ELF-1 (cell line): ENCODE measurements around the gene FADD.
"Not testable (repeated sequence)": the region's sequence is repeated elsewhere in the genome, so short reads cannot be mapped to it uniquely, and the experiment has no call there.

Source experiments
- DNase-seq: peaks from one replicate; pipeline ENCODE4 v3.0.0-alpha.2; 2016; ENCODE audit warnings: low read depth, low spot score

Gene FADD

DNA sequence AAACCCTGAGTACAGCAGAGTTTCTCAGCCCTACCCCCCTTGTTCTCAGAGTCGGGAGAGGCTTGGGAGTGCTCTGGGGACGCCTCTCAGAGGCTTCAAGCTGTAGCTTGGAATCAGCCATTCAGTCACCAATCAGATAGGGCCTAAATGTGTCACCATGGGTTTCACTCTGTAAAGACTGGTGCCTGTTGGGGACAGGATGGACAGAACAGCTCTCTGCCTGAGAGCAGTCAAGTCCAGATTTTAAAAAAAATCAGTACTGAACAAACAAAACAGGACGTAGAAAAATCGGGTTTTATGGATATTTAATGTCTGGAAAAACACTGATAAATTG lies 1.3 kb downstream of the FADD start:
- no peak for DNase-seq

DNA sequence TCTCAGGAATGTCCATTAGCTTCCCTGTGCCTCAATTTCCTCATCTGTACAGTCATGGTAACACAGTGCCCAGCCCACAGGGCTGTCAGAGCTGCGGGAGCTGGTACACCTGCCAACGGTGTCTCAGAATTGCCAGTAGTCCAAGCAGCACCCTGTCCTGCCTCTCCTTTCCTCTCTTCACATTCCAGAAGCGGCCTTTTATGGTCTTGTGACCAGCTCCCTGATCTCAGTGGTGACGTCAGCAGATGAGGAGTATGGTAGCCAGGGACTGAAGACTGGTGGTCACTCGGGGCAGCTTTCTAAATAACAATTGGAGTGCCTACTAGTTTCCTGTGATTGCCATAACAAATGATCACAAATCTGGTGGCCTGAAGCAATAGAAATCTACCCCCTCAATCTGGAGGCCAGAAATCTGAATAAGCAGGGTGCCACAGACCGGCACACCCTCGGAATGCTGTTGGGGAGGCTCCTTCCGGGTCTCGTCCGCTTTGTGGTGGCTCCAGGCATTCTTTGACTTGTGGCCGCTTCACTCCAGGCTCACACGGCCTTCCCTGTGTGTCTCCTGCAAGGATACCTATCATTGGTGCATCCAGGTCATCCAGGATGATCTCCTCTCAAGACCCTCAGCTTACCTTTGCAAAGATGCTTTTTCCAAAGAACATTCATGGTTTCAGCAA lies 2.1 kb downstream of the FADD start:
- DNase-seq = peak; percentile 31

DNA sequence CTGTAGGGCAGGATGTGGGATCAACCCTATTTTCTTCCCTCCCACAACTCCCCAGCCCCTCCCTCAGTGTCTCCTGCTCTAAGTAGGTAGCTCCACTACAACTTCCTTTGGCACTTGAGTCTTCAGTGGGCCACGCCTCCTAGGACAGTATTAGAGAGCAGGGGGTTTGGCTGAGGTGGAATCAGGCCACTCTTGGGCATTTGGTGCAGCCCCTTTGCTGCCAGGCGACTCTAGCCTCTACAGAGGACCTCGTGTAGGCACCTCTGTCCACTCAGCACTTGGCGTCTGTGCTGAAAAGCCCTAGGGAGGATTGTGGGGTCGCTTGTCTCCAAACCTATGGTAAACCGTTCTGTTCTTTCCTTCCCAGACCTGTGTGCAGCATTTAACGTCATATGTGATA lies 2.7 kb downstream of the FADD start:
- DNase-seq = no peak

DNA sequence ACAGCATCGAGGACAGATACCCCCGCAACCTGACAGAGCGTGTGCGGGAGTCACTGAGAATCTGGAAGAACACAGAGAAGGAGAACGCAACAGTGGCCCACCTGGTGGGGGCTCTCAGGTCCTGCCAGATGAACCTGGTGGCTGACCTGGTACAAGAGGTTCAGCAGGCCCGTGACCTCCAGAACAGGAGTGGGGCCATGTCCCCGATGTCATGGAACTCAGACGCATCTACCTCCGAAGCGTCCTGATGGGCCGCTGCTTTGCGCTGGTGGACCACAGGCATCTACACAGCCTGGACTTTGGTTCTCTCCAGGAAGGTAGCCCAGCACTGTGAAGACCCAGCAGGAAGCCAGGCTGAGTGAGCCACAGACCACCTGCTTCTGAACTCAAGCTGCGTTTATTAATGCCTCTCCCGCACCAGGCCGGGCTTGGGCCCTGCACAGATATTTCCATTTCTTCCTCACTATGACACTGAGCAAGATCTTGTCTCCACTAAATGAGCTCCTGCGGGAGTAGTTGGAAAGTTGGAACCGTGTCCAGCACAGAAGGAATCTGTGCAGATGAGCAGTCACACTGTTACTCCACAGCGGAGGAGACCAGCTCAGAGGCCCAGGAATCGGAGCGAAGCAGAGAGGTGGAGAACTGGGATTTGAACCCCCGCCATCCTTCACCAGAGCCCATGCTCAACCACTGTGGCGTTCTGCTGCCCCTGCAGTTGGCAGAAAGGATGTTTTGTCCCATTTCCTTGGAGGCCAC lies 3.3 kb downstream of the FADD start:
- DNase-seq = no peak

DNA sequence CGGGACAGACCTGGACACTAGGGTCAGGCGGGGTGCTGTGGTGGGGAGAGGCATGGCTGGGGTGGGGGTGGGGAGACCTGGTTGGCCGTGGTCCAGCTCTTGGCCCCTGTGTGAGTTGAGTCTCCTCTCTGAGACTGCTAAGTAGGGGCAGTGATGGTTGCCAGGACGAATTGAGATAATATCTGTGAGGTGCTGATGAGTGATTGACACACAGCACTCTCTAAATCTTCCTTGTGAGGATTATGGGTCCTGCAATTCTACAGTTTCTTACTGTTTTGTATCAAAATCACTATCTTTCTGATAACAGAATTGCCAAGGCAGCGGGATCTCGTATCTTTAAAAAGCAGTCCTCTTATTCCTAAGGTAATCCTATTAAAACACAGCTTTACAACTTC lies 3.9 kb downstream of the FADD start:
- no peak for DNase-seq

DNA sequence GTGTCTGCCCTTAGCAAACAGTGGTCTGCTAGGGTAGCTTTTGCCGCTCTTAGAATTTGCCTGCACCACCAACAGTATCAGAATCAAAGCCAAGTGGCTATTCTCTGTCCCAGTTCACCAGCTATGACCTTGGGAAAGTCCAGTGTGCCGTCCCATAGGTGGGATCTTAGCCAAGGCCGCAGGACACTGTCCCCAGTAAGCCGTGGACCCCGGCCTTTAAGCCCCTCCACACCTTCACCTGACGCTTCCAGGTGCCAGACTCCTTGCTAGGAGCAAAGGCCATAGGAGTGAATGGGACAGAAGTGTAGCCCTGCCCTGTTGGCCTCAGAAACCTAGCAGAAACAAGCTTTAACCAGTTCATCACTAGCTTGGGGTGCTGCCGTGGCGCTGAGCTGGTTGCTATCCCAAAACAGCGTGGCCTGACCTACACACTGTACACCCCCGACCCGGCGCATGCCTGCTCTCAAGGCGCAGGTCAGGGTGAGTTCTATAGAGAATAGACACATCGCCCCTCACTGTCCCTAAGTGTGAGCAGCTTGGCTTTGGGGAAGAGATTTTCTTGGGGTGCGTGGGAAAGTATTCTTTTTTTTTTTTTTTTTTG lies 4.5 kb downstream of the FADD start:
- no peak for DNase-seq

DNA sequence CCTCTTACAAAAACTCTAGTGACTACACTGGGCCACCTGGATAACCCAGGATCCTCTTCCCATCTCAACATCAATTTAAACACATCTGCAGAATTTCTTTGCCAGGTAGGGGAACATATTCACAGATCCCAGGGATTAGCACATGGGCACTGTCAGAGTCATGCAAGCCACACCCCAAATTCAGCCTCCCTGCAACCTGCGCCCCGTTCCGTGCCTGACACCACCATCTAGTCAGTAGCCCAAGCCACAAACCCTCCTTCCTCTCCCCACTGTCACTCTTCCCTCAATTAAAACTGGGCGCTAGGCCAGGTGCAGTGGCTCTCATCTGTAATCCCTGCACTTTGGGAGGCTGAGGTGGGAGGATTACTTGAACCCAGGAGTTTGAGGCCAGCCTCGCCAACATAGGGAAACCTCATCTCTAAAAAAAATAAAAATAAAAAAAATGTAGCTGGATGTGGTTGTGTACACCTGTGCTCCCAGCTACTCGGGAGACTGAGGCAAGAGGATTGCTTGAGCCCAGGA lies 6.4 kb downstream of the FADD start:
- no peak for DNase-seq

DNA sequence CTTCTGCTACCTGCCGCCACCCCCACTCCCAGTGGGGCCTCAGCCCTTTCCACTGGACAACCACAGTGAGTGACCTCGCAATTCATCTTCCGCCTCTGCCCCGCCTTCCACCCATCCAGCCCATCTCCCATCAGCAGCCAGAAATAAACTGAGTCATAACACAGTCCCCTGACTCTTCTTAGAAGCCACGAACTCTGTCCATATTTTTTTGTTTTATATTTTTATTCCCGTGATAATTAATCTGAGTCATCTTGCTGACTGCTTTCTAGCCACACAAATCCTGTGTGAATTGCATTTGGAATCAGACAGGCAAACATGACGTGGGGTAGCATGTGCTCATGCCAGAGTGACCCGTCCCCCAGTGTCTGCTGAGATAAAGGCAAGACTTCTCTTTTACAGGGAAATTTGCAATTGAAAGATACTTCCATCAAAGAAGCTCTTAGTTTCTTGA lies 7.0 kb downstream of the FADD start:
- DNase-seq = no peak

DNA sequence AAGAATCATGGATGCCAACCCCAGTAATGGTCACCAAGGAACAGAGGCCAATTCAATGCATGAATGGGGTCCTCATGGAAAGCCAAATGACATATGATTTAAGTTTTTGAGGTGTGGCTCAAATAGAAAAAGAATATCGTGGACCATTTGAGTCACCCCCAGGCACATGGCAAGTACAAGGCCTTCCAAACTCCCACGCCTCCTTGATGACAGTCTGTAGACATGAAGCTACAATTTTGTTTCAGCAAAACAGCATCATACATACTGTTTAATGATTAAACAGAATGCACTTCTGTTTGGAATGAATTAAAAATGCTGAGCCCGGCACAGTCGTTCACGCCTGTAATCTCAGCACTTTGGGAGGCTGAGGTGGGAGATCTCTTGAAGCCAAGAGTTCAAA lies 7.4 kb downstream of the FADD start:
- DNase-seq = no peak

DNA sequence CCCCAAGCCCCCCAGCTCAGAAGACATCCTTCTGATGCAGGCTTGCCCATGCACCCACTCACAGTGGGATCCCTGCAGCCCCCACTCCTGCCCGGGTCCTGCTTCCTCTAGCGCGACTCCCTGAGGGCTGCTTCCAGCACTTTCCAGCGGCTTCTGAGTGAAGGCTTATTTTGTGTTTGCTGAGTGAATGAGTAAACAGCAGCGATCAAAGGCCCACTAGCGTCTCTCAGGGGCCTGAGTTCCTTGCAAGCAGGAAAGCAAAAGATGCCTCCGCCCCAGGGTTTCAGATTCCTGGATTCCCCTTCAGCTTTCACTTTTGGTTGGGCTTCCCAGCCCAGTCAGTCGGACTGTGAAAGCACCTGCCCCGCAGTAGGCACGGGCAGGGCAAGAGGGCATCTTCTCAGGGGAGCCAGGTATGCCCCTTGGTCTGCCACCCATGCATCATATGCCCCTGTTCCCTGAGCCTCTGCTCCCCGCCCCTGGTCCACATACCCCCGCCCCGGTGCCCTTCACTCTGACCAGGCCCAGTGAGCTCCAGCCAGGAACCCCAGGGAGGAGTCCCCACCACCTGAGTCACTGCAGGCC lies 9.2 kb downstream of the FADD start:
- peak; percentile 91 for DNase-seq

DNA sequence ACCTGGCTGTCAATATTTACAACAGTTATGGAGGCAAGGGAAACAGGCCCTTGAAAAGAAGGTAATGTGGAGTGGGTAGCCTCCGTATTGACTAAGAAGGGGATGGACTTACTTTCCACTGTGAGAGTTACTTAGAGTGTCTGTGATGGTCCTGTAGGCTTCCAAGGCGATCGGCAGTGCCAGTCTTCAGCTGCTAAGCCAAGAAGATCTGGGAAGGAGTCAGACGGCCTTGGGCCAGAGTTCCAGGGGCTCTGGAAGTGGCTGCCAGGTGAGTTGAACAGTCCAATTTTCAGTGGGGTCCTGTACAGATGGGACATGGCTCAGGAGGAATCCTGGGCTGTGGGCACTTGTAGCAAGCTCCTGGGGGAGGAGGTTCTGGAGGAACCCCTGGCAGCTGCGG lies 14.3 kb downstream of the FADD start:
- not testable (repeated sequence) for DNase-seq

DNA sequence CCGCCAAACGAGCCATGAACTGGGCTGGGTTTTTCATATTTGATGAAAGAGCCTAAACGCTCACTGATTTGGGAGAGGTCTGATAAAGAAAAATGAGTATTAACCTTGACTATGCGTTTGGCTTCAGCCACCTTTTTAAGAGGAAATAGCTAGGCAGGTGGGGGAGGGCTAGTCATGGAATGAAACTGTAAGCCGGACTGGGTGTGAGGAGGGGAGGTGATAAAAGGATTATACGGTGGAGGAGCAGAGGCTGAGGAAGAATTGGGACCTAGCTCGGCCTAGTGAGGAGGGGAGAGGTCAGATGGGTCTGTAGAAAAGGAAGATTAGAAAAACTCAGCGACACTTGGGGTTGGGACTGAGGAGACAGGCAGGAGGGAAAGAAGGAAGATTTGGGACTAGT lies 15.0 kb downstream of the FADD start:
- not testable (repeated sequence) for DNase-seq

DNA sequence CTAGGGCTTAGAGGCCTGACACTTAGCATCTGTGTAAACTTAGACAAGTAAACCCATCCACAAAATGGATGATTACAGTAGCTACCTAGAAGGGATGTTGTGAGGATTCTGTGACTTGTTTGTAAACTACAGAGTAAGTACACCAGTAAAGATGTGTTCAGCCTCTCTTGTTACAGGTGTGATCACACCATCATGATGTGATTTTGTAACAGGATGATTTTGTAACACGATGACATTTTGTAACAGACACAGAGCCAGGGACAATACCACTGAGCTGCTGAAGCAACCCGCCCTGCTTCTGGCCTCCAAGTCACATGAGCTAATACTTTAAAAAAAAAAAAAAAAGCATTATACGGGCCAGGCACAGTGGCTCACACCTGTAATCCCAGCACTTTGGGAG lies 17.0 kb downstream of the FADD start:
- DNase-seq = no peak

DNA sequence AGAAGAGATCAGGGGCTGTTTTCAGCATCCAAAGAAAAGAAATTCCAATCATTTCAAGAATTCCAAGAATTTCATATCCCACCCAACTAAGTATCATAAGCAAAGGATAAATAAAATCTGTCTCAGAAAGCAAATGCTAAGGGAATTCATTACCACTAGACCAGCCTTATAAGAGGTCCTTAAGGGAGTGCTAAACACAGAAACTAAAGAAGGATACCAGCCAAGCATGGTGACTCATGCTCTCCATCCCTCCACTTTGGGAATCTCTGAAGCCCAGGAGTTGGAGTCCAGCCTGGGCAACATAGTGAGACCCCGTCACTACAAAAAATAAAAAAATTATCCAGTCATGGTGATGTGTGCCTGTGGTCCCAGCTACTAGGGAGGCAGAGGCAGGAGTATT lies 17.8 kb downstream of the FADD start:
- DNase-seq = no peak

DNA sequence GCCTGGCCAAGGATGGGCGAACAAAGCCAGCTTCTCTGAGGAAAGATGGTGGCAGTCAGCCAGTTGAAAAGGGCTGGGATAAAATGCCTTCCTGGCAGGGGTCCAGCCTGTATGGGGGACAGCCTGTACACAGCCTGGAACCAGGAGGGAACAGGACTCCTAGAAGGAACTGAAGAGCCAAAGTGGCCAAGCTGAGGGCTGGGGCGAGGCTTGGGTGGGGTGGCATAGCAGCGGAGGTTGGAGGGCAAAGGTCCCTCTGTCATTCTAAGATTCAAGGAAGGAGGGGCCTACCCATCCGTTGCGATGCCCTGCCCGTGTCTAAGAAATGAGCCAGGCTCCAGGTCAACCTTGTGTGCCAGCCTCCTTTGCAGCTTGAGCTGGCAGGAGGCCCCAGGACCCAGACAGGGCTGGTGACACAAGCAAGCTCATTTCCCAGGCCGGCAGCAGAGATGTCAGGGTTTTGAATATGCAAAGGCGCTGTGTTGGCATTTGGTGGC lies 22.6 kb downstream of the FADD start:
- DNase-seq = no peak

DNA sequence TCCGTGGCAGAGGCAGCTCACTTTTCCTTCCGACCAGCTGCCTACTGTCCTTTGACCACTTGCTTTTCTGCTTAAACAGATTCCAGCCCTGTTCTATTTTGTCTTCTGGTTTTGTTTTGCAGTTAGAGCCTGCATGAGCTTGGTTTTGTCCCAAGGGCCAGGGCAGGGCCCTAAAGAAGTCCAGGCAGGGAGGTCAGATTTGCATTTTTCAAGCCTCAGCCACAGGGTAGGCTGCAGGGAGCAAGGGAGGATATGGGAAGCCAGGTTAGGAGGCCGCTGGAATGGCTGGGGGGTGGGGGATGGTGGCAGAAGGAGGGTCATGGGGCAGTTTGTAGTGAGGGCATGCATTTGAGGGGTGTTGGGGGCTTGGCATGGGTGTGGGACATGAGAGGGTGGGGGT lies 23.1 kb downstream of the FADD start:
- DNase-seq = peak; percentile 43

DNA sequence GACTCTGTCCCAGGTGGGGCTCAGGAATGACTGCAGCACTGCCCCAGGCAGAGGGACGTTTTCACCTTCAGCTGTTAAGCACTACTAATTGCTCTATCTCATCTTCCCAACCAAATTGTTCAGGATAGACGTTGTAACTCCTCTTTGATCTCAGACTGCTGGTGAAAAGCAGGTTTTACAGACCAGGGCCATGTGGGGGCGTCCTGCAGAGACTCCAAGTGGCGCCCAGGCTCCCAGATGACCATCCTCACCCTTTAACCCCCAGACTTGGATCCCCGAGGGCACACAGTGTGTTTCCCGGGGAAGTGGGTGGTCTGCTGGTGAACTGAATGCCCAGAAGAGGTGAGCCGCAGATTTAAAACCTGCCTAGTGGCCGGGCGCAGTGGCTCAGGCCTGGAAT lies 23.9 kb downstream of the FADD start:
- DNase-seq = peak; percentile 87

DNA sequence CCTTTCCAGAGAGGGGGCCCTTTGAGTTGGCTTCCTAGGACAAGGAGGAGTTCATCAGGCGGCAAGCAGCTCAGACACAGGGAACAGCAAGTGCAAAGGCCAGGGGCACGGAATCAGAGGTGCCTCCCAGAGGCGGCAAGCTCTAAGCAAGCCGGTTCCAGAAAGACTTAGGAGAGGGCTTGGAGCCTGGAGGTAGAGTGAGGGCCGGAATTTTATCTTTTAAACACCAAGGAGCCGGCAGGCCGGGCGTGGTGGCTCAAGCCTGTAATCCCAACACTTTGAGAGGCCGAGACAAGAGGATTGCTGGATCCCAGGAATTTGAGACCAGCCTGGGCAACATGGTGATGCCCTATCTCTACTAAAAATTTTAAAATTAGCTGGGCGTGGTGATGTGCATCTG lies 26.6 kb downstream of the FADD start:
- peak; percentile 27 for DNase-seq

DNA sequence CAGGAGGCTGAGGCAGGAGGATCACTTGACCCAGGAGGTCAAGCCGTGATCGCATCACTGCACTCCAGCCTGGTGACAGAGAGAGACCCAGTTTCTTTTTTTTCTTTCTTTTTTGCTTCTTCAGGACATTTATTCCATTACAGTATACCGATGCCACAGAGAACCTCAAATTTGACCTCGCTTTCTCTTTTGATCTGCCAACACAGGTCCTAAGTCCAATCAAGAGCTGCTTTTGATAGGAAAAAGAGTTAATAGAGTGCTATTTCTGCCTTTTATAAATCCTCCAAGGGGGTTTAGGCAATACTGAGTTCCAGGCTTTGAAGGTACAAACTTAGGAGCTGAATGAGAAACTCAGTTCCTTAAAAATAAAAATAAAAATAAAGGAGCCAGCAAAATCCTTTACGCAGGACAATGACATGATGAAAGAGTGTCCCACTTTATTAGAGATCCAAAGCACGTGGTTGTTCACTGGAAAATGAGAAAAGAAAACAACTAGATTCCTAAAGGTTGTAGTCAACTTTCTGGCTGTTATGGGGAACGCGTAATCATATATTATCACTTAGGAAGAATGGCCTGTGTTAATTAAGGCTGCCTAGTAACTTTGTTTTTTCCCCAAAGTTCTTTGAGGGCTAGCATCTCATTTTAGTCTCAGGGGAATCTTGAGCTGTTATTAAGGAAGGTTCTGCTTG lies 27.2 kb downstream of the FADD start:
- DNase-seq = no peak

DNA sequence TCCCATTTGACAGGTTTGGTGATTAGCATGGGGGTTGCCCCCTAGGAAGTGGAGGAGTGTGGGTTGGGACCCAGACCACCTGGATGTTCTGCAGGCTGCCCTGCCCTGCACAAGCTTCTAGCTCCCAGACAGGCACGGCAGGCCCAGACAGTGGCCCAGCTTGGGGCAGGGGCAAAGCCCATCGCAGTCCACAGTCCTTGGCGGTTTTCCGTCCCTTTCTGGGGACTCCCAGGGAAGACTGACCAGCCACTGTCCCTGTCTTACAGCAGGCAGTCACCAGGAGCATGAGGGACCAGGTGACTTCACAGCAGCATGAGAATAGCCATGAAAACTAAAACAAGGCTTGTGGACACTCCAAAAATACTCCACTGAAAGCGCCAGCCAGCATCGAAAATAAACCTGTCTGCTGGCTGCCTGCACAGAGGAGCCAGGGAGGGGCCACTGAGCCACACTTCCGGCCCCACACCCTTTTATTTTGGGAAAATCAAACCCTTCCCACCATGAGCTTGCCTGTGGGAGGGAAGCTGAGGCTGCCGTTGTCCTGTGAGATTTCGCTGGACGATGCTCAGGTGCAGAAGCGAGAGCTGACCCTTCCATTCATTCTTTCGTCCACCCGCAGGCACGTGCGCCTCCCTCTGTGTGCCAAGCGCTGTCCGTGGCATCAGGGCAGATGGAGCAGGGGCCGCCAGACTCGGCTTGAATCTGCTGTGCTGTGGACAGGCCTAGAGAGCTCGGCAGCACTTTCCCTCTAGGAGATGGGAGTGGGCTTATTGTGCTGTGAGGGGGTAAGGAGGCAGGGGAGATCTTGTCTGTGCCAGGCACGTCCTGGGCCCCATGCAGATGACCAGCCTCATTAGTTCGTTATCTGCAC lies 28.0 kb downstream of the FADD start:
- no peak for DNase-seq

DNA sequence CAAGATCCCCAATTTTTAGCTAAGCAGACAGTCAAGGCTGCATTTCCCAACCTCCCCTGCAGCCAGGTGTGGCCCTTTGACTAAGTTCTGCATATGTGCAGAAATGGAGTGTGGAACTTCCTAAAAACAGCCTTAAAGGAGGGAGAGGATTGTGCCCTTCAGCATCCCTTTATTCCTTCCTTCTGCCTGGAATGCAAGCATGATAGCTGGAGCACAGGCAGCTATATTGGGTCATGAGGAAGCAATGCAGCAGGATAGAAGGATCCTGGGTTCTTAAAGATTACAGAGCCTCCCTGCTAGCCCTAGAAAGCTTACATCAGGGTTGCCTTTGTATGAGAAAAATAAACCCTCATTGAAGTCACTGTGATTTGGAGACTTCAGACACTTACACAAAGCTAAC lies 29.9 kb downstream of the FADD start:
- no peak for DNase-seq
